Measurements from ENCODE around the gene UQCC2.
A peak's percentile ranks its signal among the peaks of the same experiment; 100 is the strongest.

UQCC2 gene

DNA sequence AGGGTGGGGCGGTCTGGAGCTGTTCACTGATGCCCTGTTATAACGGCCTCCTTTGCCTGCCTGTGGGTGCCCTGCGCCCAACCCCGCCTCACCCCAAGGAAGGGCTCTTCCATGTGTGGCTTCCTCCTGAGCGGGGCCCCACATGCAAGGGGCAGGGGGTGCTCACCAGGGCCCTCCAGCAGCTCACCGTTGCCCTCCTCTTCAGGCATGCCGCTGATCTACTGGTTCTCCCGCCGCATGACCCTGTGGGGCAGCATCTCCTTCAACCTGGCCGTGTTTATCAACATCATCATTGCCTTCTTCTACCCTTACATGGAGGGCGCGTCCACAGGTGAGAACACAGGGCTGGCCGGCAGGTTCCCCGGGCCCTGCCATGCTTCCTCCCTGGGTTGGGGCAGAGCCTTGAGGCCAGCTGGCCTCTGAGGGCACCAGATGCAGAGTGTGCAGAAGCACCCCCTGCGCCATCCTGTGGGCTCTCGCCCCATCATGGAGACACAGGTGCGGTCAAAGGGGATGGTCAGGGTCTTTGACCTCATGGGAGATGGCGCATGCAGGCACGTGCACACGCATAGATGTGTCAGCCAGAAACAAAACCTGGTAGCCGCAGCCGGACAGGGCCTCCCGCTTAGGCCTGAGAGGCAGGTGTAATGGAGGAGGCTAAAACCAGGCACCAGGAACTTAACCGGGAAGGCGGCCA, 22.9 kb downstream of the UQCC2 start:
- DNase-seq: no peak

DNA sequence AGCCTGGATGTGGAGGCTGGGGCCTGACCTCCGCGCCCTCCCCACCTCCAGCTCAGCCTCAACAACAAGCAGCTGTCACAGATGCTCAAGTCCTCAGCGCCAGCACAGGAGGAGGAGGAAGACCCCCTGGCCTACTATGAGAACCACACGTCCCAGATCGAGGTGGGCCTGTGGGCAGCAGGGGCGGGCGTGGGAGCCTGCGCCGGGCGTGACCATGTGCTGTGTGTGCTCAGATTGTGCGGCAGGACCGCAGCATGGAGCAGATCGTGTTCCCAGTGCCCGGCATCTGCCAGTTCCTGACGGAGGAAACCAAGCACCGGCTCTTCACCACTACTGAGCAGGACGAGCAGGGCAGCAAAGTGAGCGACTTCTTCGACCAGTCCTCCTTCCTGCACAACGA, 23.5 kb downstream of the UQCC2 start:
- no peak for DNase-seq

DNA sequence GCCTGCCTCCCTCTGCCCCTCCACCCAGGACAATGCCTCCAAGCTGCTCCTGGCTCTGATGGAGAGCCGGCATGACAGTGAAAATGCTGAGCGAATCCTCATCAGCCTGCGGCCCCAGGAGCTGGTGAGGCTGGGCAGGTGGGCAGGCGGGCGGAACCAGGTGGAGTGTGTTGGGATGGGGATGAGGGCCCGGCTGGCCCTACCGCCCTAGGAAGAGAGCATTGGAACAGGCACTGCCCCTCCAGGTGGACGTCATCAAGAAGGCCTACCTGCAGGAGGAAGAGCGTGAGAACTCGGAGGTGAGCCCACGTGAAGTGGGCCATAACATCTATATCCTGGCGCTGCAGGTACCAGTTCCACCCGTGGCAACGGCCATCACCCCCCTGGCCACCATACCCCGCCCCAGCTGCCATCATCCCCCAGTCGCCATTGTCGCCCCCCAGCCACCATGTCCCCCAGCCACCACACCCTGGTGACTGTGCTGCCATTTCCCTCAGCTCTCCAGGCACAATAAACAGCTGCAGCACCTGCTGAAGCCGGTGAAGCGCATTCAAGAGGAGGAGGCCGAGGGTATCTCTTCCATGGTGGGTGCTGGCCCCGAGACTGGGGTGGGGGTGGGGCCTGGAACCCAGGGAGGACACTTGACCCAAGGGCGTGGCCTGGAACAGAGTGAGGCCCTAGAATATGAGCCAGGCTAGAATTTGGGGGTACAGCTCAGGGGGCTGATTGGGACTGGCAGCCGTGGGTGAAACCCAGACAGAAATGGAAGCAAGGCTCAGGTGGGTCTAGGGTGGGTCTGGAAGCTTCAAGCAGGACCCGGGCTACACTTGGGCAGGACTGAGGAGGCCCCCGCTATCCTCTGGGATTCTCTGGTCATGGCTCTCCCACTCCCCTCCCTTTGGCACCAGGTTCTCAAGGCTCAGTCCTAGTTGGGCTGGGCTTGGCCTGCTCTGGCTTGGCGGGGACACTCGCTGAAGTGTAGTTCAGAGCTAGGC, 24.2 kb downstream of the UQCC2 start:
- no peak for DNase-seq

DNA sequence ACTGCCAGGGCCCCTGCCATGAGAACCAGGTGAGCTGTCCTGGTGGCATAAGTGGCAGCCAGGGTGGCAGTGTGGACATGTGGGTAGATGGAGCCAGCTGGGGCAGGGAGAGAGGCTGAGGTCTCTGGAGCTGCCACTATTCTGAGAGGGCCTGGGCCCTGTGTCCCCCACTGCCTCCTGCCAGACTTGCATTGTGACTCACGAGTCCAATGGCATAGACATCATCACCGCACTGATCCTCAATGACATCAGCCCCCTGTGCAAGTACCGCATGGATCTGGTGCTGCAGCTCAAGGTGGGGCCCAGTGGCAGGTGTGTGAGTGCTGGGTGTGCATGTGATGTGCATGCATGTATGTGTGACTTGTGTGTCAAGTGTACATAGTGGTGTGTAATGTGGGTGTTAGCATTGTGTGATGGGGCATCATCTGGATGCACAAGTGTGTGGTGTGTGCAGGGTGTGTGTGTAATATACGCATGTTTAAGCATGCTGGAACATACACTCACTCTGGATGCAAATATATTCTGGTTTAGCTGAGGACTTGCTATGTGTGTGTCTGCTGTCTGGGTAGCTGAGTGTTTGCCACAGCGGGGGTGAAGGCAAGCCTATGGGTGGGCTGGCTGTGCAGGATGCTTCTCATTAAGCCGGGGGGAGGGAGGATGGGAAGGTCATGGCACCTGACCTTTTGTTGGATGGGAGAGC, 25.1 kb downstream of the UQCC2 start:
- DNase-seq: no peak

DNA sequence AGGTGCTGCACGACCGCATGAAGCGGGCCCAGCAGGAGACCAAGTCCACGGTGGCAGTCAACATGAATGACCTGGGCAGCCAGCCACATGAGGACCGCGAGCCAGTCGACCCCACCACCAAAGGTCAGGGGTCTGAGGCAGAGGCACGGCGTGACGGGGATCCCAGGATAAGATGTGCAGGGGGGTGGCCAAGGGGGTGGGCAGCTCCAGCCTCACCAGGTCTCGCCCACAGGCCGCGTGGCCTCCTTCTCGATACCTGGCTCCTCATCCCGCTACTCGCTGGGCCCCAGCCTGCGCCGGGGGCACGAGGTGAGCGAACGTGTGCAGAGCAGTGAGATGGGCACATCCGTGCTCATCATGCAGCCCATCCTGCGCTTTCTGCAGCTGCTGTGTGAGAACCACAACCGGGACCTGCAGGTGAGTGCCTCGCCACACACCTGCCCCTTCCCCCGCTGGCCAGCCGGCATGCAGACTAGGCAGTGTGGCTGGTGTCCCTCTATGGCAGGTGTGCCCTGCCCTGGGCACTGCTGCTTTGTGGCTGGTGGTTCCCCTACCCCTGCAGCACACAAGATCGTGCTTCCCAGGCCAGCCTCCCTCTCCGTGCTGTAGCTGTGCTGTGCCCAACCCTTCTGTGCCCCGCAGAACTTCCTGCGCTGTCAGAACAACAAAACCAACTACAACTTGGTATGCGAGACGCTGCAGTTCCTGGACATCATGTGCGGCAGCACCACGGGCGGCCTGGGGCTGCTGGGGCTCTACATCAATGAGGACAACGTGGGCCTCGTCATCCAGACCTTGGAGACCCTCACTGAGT, 25.9 kb downstream of the UQCC2 start:
- no peak for DNase-seq

DNA sequence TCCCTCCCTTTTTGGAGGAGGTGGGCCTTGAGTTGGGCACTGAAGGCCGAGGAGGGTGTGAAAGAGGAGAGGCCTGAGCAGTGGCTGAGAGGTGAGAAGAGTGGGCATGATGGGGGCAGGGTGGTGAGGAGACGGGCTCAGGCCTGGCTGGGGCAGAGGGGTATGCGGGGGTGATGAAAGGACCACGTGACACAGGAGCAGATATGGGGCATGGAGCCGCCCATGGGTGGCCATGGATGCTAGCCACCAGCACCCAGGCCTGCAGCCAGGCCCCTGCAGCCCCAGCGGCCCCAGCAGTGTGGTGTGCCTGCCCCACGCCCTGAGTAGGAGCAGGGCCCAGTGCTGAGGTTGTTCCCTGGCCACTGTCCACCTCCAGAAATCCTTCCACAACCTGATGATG, 26.5 kb downstream of the UQCC2 start:
- DNase-seq: no peak

DNA sequence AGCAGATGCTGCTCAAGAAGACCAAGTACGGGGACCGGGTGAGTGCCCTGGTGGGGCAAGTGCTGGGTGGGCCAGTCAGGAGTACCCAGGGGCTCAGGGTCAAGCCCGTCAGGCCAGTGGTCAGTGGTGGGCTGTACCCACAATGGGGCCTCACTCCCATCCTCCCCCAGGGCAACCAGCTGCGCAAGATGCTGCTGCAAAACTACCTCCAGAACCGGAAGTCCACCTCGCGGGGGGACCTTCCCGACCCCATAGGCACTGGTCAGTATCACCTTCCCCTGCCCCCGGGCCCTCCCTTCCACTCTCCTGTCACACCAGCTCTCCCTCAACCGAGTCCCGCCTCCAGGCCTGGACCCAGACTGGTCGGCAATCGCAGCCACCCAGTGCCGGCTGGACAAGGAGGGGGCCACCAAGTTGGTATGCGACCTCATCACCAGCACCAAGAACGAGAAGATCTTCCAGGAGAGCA, 27.0 kb downstream of the UQCC2 start:
- DNase-seq: no peak

DNA sequence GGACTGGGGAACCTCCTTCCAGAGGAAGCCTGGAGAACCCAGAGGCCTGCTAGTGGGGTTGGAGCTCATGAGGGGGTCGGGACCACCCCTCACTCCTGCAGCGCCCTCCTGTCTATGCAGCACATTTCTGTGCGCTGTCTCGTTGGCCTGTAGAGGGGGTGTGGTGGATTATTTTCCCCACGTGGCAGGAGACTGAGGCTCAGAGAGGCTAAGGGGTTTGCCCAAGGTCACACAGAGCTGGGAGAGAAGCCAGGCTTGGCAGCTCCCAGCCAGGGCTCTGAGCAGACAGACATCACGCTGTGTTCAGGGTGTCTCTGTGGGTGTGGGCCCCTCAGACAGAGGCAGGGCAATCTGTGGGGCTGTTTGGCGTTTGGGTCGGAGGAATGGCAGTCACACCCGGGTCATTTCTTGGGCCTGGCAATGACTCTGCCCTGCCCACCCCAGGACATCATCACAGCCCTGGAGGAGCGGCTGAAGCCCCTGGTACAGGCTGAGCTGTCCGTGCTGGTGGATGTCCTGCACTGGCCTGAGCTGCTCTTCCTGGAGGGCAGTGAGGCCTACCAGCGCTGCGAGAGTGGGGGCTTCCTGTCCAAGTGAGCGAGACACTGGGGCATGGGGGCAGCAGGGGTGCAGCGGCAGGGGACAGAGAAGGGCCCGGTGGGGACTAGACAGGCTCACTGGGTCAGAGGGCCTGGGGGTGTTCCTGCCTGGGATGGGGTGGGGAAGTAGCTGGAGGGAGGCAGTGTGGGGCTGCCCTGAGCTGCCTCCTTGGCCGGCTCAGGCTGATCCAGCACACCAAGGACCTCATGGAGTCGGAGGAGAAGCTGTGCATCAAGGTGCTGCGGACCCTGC, 27.7 kb downstream of the UQCC2 start:
- DNase-seq: no peak

DNA sequence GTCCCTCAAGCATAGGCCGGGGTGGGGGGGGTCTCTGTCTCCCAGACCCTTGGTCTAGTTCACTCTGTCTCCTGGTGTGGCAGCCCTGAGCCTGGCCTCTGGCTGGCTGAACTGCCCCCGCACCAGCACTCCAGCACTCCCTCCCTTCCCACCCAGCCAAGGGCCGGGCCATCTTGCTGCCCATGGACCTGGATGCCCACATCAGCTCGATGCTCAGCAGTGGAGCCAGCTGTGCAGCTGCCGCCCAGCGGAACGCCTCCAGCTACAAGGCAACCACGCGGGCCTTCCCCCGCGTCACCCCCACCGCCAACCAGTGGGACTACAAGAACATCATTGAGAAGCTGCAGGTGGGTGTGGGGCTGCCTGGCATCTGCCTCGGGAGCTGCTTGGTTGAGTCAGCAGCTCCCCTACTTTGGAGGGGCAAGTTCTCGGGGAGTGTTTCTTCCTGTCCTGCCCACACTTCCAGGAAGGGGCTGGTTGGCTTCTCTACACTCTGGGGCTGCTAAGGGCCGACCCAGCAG, 28.4 kb downstream of the UQCC2 start:
- no peak for DNase-seq

DNA sequence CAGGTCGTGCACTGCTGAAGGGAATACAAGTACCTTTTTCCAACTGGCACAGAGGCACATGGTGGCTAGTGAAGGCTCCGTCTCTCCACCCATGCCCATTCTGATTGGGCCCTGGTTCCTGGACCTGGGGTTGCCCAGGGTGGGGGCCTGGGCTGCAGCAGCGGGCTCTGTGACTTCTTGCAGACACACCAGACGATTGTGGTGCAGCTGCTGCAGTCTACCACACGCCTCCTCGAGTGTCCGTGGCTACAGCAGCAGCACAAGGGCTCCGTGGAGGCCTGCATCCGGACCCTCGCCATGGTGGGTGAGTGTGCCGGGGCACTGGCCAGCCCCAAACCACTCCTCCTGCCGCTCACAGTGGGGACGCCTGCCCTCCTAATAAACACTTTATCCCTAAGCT, 29.2 kb downstream of the UQCC2 start:
- no peak for DNase-seq

DNA sequence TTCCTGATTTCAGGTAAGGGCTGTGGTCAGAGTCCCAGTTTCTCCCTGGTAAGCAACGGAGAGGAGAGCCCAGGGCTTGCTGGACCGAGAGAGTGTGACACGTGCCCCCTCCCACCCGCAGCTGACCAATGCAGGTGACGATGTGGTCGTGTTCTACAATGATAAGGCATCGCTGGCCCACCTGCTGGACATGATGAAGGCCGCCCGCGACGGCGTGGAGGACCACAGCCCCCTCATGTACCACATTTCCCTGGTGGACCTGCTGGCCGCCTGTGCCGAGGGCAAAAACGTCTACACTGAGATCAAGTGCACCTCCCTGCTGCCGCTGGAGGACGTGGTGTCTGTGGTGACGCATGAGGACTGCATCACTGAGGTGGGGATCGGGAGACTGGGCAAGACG, 31.7 kb downstream of the UQCC2 start:
- DNase-seq: no peak

DNA sequence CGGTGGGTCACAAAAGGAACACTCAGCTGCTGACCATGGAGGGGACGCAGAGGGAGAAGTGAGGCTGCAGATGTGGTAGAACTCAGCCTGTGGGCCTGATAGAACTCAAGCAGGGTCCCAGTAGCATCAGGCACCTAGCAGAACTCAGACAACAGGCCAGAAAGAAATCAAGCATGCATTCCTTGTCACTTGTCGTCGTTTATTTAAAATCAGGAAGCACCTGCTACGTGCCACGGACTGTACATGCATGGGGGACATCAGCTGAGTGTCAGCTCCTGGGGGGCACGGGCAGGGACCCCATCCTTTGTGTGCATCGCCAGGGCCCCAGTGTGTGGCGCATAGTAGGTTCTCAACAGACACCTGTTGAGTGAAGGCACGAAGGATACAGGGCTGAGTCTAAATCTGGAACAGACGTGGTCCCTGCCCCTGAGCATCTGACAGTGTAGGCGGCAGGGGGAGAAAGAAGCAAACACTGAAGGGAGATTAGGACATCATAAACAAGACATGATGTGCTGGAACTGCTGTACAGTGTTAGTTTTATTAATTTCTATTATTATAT, 32.5 kb downstream of the UQCC2 start:
- no peak for DNase-seq

DNA sequence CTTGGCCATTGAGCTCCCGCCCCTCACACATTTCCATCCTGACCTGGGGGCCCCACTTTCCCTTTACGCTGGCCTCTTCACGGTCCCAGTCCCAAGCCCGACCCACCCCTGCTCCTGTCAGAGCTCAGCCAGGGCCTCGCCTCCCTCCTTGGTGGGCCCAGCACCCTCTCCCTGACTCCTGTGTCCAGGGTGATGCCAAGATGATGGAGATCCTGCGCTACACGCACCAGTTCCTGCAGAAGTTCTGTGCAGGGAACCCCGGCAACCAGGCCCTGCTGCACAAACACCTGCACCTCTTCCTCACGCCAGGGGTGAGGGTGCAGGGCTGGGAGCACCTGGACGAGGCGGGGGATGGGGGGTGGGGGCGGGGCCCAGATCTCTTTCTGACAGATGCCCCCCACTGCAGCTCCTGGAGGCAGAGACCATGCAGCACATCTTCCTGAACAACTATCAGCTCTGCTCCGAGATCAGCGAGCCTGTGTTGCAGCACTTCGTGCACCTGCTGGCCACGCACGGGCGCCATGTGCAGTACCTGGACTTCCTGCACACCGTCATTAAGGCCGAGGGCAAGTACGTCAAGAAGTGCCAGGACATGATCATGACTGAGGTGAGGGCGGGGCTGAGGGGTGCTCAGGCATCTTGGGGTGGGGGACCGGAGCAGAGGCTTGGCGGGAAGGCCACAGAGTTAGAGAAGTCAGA, 33.1 kb downstream of the UQCC2 start:
- DNase-seq: no peak

DNA sequence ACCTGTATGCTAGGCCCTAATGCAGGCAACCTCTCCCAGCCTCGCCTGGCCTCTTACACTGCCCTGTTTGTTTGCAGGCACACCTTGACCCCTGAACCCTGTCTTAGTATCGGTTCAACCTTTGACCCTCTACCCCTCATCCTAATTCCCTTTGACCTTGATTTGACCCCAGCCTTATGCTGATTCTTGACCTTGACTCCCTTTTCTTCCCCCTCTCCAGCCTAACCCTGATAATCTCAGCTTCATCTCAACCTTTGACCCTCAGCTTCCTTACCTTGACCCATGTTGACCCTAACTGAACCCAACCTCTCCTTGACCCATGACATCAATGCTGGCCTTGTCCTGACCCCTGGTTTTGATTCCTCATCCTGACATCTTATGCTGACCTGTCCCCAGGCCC, 33.8 kb downstream of the UQCC2 start:
- no peak for DNase-seq

DNA sequence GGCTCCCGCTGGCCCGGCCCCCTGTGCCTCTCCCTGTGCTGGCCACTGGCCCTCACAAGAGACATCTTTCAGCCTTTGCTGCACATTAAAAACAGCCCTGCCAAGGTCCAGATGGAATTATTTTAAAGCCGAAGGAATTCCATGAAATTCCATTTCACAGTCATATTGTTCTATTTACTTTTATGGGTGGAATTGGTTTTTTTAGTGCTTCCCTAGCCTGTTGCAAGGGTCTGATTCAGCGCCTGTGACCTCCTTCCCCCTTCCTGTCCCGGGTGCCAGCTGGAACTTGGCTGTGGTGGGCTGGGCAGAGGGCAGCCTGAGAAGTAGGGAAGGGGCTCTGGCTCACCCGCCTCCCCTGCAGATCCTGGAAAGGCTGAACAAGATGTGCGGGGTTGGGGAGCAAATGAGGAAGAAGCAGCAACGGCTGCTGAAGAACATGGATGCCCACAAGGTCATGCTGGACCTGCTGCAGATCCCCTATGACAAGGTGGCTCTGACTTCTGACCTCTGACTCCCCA, 34.3 kb downstream of the UQCC2 start:
- no peak for DNase-seq

DNA sequence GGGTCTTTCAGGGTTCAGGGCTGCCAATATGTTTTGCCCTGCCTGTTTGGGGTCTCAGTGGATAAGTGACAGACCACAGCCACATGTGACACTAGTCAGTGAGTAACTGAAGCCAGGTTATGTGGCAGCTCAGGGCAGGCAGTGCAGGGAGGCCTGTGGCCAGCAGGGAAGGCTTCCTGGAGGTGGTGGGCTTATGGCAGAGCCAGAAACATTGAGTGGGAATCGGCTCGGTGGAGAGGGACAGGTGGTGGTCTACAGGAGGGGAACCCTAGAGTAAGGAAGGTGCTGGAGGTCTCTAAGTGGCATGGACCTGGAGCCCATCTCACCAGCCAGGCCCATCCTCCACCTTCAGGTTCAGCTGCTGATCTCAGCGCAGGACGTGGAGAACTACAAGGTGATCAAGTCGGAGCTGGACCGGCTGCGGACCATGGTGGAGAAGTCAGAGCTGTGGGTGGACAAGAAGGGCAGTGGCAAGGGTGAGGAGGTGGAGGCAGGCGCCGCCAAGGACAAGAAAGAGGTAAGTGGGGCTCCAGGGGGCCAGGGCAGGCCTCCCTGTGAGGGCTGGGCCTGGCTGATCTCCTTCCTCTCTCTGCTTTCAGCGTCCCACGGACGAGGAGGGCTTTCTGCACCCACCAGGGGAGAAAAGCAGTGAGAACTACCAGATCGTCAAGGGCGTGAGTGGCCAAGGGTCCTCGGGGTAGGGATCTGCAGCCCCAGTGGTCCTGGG, 34.9 kb downstream of the UQCC2 start:
- DNase-seq: no peak

DNA sequence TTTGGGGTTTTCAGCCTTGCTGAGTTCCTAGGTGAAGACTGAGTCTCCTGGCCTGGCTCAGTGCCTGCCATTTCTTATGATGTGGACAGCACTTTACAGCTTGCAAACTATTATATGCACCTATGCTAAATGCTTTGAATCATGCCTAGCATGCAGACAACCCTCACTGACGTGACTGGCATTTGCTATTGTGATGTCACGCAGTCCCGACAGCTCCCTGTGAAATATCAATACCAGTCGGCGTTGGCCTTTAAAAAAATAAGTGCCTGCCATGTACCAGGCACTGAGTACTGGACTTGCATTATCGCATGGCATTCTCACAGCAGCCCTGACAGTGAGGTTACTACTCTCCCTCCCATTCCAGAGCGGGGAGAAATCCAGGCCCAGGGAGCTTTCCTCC, 35.5 kb downstream of the UQCC2 start:
- no peak for DNase-seq

DNA sequence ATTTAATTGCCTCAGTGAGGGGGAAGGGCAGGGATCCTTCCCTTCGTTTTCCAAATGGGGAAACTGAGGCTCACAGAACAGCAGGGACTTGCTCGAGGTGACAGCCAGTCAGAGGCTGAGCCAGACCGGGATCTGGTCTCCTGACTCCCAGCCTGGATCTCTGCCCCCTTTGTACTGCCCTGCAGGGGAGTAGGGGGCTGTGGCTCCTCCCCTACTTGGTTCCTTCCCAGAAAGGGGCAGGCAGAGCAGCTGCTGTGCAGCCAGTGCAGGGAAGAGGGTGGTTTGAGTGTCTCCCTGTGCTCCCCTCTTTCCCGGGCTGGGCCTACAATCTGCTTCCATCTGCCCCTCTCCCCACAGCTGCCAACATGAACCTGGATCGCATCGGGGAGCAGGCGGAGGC, 37.6 kb downstream of the UQCC2 start:
- peak; percentile 45 for DNase-seq

DNA sequence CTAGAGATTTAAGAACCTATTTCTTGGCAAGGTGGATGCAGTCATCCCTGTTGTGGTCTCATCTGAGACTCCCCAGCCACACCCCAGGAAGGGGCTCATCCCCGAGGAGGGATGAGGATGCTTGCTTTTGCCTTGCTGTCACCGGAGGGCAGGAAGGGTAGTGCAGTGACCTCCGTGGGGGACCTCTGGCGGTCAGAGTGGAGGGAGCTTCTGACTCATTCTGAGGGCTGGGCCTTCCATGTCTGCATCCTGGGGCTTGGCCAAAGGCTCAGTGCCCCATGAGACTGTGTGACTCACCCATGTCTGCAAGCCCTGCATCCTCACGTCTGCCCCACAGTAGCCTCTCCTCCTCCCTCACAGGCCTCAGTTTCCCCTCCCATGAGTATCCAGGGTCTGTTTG, 38.7 kb downstream of the UQCC2 start:
- DNase-seq: no peak

DNA sequence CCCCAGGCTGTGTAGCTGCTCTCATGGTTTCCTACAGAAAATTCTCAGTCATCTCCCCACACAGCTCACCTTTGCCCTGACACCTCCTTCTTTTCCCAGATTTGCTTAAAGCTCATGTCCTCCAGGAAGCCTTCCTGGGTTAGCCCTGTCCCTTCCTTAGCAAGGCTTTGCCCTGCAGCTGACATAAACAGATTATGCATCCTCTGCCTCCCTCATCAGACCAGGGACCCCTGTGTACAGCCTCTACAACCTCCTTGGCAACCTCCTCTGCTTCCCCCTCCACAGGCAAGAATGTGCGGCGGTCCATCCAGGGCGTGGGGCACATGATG, 39.8 kb downstream of the UQCC2 start:
- DNase-seq: no peak
